Globus pallidus (tissue), 1 donor: ENCODE measurements around the gene WRAP73.

ENCODE experiments used
- DNase-seq: peaks from one replicate; pipeline ENCODE4 v3.0.0-alpha.2; 2015; ENCODE audit warnings: low spot score

The WRAP73 gene

GRCh38 chr1:3668585-3669300 is 18.8 kb upstream of the WRAP73 start:
- peak; percentile 15 for DNase-seq

GRCh38 chr1:3668148-3668547 is 18.2 kb upstream of the WRAP73 start:
- no peak for DNase-seq

- DNase-seq: no peak
Observed at GRCh38 chr1:3664700-3665375, 14.9 kb upstream of the WRAP73 start.

- no peak for DNase-seq
Observed at GRCh38 chr1:3663999-3664699, 14.2 kb upstream of the WRAP73 start.

GRCh38 chr1:3662080-3662671 is 12.3 kb upstream of the WRAP73 start:
- DNase-seq: no peak

- no peak for DNase-seq
Observed at GRCh38 chr1:3661631-3662030, 11.7 kb upstream of the WRAP73 start.

GRCh38 chr1:3660704-3661103 is 10.8 kb upstream of the WRAP73 start:
- no peak for DNase-seq

GRCh38 chr1:3659093-3659492 is 9.2 kb upstream of the WRAP73 start:
- no peak for DNase-seq

GRCh38 chr1:3658231-3658615 is 8.3 kb upstream of the WRAP73 start:
- no peak for DNase-seq

GRCh38 chr1:3657578-3658230 is 7.8 kb upstream of the WRAP73 start:
- DNase-seq: no peak

- DNase-seq: no peak
Observed at GRCh38 chr1:3657096-3657475, 7.2 kb upstream of the WRAP73 start.

GRCh38 chr1:3656450-3657095 is 6.7 kb upstream of the WRAP73 start:
- no peak for DNase-seq

- no peak for DNase-seq
Observed at GRCh38 chr1:3654549-3655281, 4.8 kb upstream of the WRAP73 start.

- no peak for DNase-seq
Observed at GRCh38 chr1:3653286-3653618, 3.3 kb upstream of the WRAP73 start.

GRCh38 chr1:3652548-3653285 is 2.8 kb upstream of the WRAP73 start:
- no peak for DNase-seq

GRCh38 chr1:3651930-3652547 is 2.1 kb upstream of the WRAP73 start, which contains the start of gene TP73:
Gene TP73 (plus strand): TSS chr1:3652516. CDS start chr1:3682366, 29,850 bp downstream.
- no peak for DNase-seq

GRCh38 chr1:3651026-3651929 is 1.4 kb upstream of the WRAP73 start:
- no peak for DNase-seq

GRCh38 chr1:3650248-3651025 is 534 bp upstream of the WRAP73 start:
- DNase-seq: no peak
